ENCODE data around the gene CHML.
A peak's percentile ranks its signal among the peaks of the same experiment; 100 is the strongest.

CHML gene

GRCh38 chr1:241615043-241615974 lies 24.9 kb downstream of the CHML start:
- DNase-seq (ENCODE audit: low spot score), result no peak

DNA sequence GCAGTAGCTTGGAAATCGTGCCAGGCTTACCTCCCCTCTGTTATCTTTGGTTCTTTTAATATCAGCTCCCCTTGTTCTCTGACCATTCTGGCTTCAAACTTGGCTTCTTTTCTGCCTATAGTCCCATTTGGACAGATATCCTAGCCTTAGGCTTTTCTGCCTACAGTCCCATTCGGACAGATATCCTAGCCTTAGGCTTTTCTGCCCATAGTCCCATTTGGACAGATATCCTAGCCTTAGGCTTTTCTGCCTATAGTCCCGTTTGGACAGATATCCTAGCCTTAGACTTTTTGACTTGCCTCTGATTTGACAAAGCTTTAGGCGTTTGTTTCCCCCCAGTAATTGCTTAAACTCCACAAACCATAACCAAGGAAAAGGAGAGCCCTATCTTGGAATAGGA lies 25.6 kb downstream of the CHML start:
- no peak for DNase-seq (ENCODE audit: low spot score)

DNA sequence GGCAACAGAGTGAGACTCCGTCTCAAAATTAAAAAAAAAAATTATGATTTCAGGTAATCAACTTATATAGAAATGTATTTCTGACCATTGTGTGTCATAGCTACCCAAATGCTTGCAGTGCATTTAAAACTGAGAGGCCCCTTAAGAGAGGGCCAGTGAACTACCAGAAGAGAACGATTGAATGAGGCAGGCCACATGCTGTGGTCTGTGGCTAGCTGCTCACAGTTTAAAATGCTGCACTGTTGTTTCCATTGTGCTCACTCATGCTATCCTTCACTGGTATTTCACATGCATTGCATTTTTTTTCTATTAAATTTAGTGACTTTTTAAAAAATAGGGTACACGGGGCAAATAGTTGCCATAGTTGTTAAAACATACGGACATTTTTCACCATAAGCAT lies 26.0 kb downstream of the CHML start:
- no peak for DNase-seq (ENCODE audit: low spot score)

DNA sequence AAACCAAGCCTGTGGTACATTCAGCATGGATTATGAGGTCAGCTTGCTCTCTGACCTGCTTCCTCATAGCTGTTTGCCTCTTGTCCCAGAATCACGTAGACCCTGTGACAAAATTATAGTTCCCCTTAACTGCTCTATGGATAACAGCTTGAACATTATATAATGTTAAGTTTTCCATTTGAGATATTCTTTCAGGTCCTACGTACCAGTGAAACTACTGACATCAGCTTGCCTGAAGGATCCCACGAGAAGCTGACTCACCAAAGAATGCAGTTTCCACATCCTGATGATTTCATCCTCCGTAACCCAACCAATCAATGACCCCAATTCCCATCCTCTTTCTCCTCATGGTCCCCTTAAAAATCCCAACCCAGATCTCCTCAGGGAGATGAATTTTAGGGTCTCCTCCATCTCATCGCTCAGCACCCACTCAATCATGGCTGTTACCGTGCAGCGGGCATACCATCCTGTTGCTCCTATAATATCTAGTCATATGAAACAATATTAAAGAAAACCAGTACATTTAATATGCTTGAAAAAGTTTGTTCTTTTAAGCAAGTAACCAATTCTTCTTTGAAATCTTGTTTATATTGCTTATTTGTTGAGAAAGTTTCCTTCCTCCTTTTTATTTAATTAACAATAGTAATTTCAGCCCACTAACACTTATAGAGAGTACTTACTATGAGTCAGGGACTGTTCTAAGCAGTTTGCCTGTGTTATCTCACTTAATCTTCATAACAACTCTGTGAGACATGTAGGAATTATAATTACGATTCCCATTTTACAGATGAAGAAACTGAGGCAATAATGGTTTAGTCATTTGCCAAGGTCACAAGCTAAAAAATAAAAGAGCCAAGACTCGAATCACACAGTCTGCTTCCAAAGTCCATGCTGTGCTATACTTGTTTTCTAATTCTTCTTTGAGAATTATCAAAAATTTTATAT lies 27.4 kb downstream of the CHML start:
- DNase-seq (ENCODE audit: low spot score), result no peak

DNA sequence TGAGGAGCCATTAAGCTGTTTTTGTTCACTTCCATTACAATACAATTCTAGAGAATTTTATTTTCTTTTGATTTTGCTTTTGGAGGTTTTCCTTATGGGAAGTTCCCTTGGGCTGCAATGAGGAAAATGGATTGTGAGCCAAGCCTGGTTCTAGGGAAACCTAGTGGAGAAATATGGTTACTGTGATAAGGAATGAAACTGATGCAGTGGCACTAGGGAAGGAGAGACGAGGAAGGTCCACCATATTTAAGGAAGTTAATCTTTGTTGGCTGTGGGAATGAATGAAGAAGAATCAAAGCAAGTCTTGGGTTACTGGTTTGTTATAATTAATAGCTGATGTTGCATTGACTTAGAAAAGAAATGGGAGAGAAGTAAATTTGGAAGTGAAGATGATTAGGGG lies 28.4 kb downstream of the CHML start:
- DNase-seq (ENCODE audit: low spot score), result no peak

DNA sequence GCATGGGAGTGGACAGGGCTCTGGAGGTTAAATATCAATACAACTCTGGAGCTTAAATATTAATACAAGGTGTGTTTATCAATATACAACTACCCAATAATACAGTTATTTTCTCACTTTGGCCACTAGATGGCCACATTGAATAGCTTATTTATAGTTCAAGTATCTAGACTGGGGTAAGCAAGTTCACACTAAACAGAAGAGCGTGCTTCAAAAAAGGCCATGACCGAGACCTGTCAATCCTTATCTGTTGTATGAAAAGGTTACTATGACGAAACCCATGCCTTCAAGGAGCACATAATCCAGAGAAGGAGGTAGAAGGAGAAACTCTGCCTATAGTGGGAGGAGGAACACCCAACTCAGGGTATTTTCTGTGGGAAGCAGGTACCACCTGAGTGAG lies 29.1 kb downstream of the CHML start:
- peak; percentile 70 for DNase-seq (ENCODE audit: low spot score)

DNA sequence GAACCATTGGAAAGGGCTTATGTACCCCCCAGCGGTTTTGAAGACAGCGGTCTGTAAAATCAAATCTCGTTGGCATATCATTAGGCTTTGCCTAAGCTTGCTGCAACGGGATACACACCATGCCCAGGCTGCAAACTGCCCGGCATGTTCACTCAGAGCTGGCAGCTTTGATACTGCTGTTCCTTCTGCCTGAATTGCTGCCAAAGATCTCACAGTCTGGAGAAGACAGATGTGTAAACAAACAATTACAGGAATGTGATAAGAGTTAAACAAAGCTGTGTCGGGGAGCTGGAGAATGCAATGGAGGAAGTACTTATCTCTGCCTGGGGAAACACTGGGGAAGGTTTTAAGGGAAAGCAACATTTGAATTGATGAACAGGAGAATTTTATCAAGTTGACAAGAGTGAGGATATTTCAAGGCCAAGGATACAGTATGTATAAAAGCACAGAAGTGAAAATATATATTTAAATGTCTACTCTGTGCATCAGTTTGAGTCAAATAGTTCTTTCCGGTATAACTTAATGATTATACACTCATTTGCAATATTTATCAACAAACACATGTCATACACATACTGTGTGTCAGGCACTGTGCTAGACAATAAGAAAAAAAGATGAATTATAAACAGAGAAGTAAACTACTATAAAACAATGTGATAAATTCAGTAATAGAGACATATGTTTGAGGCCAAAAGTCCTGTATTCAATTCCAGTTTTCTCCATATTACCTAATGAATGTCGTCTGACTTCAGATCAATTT lies 29.9 kb downstream of the CHML start:
- no peak for DNase-seq (ENCODE audit: low spot score)

DNA sequence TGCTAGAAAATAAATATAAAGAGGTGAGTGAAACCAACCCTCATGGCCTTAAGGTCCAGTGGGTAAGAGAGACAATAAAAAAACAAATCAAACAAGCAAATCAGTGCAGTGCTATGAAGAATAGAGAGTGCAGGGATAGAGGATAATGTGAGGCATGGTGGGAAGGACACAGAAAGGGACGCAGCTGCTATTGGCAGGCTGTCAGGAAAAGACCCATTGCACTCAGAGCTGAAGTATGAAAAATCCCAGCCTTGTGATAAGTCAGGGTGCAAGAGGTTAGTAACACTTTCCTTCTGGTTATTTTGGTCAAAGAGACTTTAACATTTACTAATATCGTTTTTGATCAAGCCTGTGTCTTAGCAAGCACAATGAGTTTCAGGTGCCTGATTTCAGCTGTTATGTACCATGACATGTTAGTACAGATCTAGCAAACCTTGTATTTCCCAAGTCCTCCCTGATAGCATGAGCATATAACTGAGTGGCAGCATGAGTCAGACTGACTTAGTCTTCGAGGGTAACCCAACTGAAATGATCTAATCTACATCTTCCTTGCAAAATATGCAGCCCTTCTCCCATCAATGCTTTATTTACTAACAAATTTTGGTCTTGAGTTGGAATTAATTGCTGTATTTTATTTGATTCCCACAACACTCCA lies 31.7 kb downstream of the CHML start:
- no peak for DNase-seq (ENCODE audit: low spot score)

DNA sequence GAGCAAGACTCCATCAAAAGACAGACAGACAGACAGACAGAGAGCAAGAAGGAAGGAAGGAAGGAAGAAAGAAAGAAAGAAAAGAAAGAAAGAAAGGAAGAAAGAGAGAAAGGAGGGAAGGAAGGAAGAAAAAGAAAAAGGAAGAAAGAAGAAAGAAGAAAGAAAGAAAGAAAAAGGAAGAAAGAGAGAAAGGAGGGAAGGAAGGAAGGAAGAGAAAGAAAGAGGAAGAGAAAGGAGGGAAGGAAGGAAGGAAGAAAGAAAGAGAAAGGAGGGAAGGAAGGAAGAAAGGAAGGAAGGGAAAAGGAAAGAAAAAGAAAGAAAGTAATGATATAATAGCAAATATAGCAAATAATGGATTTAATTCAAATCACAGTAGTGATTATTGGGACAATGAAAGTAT lies 32.7 kb downstream of the CHML start:
- no peak for DNase-seq (ENCODE audit: low spot score)

DNA sequence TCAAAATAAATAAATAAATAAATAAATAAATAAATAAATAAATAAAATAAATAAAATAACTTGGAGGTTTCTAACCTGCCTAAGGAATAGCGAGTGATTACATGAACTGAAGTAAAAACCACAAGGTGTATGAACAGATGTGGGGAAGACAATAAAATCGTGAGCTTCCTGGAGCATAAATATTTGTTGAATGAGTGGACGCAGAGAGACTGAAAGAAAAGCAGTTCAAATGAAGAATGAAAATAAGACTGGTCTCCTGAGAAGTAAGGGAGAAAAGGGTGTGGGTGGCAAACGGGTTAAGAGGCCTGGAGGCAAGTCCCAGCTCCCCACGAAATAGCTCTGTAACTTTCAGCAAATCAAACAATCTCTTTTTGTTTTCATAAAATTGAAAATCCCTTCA lies 33.6 kb downstream of the CHML start:
- no peak for DNase-seq (ENCODE audit: low spot score)

DNA sequence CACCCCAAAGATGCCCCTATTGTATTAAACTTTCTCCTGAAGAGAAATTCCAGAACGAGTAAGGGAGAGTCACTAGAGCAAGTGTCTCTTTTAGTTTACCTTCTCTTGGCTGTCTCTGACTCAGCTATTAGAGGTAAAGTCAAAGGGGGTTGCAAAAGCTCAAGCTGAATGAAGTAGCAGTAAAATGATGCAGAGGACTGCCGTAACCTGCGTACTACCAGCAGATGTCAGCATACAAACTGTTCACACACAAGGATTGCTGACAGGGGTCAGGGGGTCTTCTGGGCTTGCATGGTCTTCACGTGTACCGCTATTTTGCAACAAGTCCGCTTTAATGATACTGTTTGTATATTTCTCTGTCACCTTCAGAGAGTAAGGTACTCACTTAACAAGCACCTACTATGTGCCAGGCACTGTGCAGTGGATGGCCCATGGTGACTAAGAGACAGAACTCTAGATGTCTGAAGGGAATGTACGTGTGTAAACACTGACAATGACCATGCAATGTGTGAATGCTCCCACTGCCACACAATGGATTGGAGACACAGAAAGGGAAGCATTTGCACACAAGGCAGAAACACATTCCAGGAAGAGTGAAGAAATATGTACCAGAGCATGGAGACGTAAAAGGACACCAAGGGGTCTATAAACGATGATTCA lies 34.9 kb downstream of the CHML start:
- DNase-seq (ENCODE audit: low spot score), result no peak

GRCh38 chr1:241603731-241604245 lies 36.4 kb downstream of the CHML start:
- no peak for DNase-seq (ENCODE audit: low spot score)

DNA sequence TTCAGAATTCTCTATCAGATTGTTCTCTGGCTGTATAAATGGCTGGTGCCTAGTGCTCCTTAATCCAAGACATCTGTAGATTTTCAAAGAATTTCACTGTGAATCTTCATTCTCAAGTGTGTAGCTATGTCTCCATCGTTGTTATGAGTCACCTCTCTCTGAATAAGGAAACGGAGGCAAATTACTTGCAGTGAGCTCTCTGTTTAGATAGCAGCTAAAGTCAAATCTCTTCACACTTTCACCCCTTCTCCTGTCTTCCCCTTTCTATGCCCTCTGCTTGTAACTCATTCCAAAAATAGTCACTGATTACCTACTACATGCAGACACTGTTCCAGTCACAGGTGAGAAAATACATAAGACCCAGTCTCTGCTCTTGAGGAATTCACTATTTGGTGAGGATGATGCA lies 39.7 kb downstream of the CHML start:
- no peak for DNase-seq (ENCODE audit: low spot score)

DNA sequence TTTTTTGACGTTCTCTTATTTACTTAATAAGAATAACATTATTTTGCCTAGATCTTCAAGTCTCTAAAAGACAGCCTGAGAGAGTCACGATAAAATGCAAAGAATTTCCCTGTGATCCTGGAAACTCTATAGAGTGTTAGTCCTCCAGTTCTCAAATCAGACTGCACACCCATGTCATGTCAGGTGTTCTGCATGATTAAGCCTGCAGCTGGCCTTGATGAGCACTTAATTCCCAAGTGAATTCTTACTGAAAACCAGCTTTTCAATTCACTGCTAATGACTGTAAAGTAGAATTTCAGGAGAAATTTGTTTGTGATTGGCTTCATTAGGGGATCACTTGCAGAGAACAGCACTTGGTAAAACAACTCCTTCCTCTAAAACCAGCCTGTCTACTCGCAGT lies 41.9 kb downstream of the CHML start:
- DNase-seq (ENCODE audit: low spot score), result no peak

DNA sequence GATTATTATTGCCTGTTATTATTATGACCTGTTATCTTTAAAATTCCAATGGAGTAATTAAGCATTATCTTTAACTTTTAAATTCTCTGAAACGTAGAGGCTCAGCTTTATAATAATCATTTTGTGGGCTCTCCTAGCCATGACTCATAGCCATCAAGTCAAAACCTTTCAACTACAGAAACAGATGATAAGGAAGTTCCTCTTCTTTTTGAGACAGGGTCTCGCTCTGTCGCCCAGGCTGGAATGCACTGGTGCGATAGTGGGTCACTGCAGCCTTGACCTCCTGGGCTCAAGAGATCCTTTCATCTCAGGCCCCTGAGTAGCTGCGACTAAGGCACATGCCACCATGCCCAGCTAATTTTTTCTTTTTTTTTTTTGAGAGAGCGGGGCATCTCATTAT lies 43.5 kb downstream of the CHML start:
- DNase-seq (ENCODE audit: low spot score), result no peak

DNA sequence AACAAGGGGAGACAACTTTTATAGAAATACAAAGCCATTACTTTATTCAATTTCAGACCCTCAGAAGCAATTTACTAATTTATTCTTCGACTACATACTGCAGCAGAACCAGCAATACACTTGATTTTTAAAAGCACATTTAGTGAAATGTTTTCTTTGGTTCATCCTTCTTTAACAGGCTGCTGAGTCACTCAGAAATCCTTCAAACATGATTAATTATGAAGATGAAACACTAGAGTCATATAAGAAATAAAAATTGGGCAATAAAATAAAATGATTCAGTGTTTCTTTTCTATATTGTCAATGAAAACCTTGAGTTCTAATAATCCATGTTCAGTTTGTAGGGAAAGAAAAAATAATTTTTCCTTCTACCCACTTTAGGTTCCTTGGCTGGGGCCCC lies 47.0 kb downstream of the CHML start:
- no peak for DNase-seq (ENCODE audit: low spot score)

DNA sequence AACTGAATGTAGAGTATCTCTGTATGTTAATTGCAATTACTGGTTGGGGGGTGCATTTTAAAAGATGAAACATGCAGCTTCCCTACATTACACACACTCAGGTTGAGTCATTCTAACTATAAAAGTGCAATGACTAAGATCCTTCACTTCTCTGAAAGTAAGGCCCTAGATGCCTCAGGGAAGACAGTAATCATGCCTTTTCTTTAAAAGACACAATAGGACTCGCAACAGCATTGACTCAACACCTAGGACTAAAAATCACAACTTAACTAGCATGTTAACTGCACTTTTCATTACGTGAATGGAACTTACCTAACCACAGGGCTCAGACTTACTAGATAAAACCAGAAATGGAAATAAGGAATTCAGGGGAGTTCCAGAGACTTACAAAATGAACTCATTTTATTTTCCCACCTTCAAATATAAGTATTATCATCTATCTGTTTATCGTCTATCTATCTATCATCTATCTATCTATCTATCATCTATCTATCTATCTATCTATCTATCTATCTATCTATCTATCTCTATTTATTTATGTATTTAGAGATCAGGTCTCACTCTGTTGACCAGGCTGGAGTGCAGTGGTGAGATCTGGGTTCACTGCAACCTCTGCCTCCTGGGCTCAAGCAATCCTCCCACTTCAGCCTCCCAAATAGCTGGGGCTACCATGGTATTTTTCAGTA lies 47.8 kb downstream of the CHML start:
- no peak for DNase-seq (ENCODE audit: low spot score)

GRCh38 chr1:241591736-241592135 lies 48.4 kb downstream of the CHML start:
- no peak for DNase-seq (ENCODE audit: low spot score)

- no peak for DNase-seq (ENCODE audit: low spot score)
Measured at GRCh38 chr1:241591317-241591716, 48.9 kb downstream of the CHML start.

DNA sequence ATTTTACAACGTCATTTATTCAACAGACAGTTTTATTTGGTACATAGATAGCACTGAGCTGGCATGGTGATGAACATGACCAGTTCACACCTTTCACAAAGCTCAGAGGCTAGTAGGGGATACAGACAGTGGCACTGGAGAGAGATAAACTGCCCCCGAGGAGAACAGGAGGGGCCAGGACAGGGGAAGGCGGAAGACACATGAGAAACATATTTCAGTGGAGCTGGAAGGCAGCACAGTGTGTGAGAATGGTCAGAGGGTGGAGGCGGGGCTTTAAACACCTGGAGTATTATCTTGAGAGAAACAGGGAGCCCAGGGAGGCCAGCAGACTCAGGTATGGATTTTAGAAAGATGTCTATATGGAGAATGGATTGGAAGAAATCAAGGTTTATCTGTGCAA lies 49.5 kb downstream of the CHML start:
- DNase-seq (ENCODE audit: low spot score), result no peak

Data from CD4-positive, alpha-beta T cell treated with Interleukin-15 for 4 hours (primary cell).